CD14-positive monocyte (primary cell): ENCODE measurements around the gene PITPNM1. TPM values are rescaled to one million over a fixed set of nuclear protein-coding genes. Genes with fewer than 3 reads are reported as not detected.

Experiments
- DNase-seq, 3 donors: peaks; one replicate each; pipeline ENCODE4 v3.0.0-alpha.2; 2011 to 2022
- H2AFZ ChIP-seq: 2 replicates; pipeline ENCODE4 v1.6.0; 2012; ENCODE audit warnings: mild to moderate bottlenecking, low read depth, low read length, inconsistent platforms; ENCODE audit not compliant: insufficient read depth, poor library complexity, severe bottlenecking
- H3K27ac ChIP-seq, 2 donors: 1 replicate in 1 of 2; 2 replicates in 1 of 2; pipeline ENCODE4 v1.5.1; 2012 to 2013; ENCODE audit warnings: low read length in 2 of 2, control low read depth in 1 of 2, inconsistent platforms in 1 of 2, low read depth in 1 of 2, mild to moderate bottlenecking in 1 of 2
- H3K27me3 ChIP-seq, 2 donors: one replicate each; pipeline versions ENCODE4 v1.6.0 to v1.6.1; 2011 to 2013; ENCODE audit warnings: low read length in 2 of 2; ENCODE audit not compliant: control insufficient read depth in 2 of 2, insufficient read depth in 2 of 2
- H3K36me3 ChIP-seq, 2 donors: replicated peaks in 1 of 2; 1 replicate in 1 of 2; 2 replicates in 1 of 2; pipeline versions ENCODE4 v1.5.1 to v1.6.1; 2012 to 2013; ENCODE audit warnings: low read length in 2 of 2, control low read depth in 1 of 2, inconsistent platforms in 1 of 2, mild to moderate bottlenecking in 1 of 2; ENCODE audit not compliant: insufficient read depth in 2 of 2, control insufficient read depth in 1 of 2
- H3K4me1 ChIP-seq, 2 donors: 1 replicate in 1 of 2; 2 replicates in 1 of 2; pipeline versions ENCODE4 v1.5.1 to v1.6.1; 2012 to 2013; ENCODE audit warnings: low read length in 2 of 2, control low read depth in 1 of 2, inconsistent platforms in 1 of 2, mild to moderate bottlenecking in 1 of 2, moderate library complexity in 1 of 2; ENCODE audit not compliant: insufficient read depth in 2 of 2, control insufficient read depth in 1 of 2
- H3K4me2 ChIP-seq: replicated peaks from 2 replicates; pipeline ENCODE3; 2012; ENCODE audit warnings: low read length, moderate library complexity, mild to moderate bottlenecking; ENCODE audit not compliant: poor library complexity, severe bottlenecking; ENCODE audit errors: extremely low read depth
- H3K4me3 ChIP-seq, 3 experiments: fragments of 200-600 bp in 1 of 3; sonication (generic) in 1 of 3; replicated peaks in 1 of 3; 1 replicate in 2 of 3; 2 replicates in 1 of 3; pipeline ENCODE4 v1.5.1; 2011 to 2013; ENCODE audit warnings: low read length in 3 of 3, mild to moderate bottlenecking in 3 of 3, control low read depth in 2 of 3, low read depth in 2 of 3, inconsistent platforms in 1 of 3, moderate library complexity in 1 of 3
- H3K79me2 ChIP-seq: 2 replicates; pipeline ENCODE4 v1.6.0; 2012; ENCODE audit warnings: mild to moderate bottlenecking, control low read depth, inconsistent platforms, low read length, moderate library complexity; ENCODE audit not compliant: insufficient read depth
- H3K9ac ChIP-seq: 2 replicates; pipeline ENCODE4 v1.6.0; 2017; ENCODE audit warnings: low read length, mild to moderate bottlenecking; ENCODE audit not compliant: insufficient read depth, poor library complexity, severe bottlenecking
- H3K9me3 ChIP-seq, 2 donors: replicated peaks in 1 of 2; 1 replicate in 1 of 2; 2 replicates in 1 of 2; pipeline versions ENCODE4 v1.5.1 to v1.6.1; 2012 to 2013; ENCODE audit warnings: low read length in 2 of 2, control low read depth in 1 of 2; ENCODE audit not compliant: control insufficient read depth in 1 of 2, insufficient read depth in 1 of 2
- H4K20me1 ChIP-seq: 2 replicates; pipeline ENCODE4 v1.6.0; 2012; ENCODE audit warnings: mild to moderate bottlenecking, low read length, control low read depth, moderate library complexity; ENCODE audit not compliant: insufficient read depth
- H3K27ac Mint-ChIP-seq, 7 donors: one replicate each; pipeline ENCODE4 v1.8.0; 2020; ENCODE audit warnings: mild to moderate bottlenecking in 7 of 7, mixed read lengths in 7 of 7, moderate library complexity in 6 of 7, inconsistent platforms in 2 of 7
- H3K27me3 Mint-ChIP-seq, 3 donors: one replicate each; pipeline ENCODE4 v1.8.0; 2021 to 2022; ENCODE audit warnings: low read depth in 3 of 3, mild to moderate bottlenecking in 3 of 3, mixed read lengths in 3 of 3, moderate library complexity in 3 of 3, inconsistent platforms in 1 of 3
- H3K36me3 Mint-ChIP-seq, 2 donors: one replicate each; pipeline ENCODE4 v1.8.0; 2020; ENCODE audit warnings: mixed read lengths in 2 of 2, inconsistent platforms in 1 of 2, mild to moderate bottlenecking in 1 of 2
- H3K4me1 Mint-ChIP-seq: one replicate; pipeline ENCODE4 v1.8.0; 2020; ENCODE audit warnings: mild to moderate bottlenecking, mixed read lengths
- H3K4me3 Mint-ChIP-seq, 2 donors: one replicate each; pipeline ENCODE4 v1.8.0; 2020; ENCODE audit warnings: mild to moderate bottlenecking in 2 of 2, mixed read lengths in 2 of 2, moderate library complexity in 1 of 2
- H3K9me3 Mint-ChIP-seq, 7 donors: one replicate each; pipeline ENCODE4 v1.8.0; 2020 to 2022; ENCODE audit warnings: mixed read lengths in 7 of 7, mild to moderate bottlenecking in 6 of 7, moderate library complexity in 6 of 7, inconsistent platforms in 2 of 7
- WGBS: methylation state at CpG from one replicate; pipeline ENCODE4 v1.1.5; 2013; ENCODE audit warnings: missing lambda C conversion rate; ENCODE audit not compliant: insufficient coverage; 5-methylcytosine and 5-hydroxymethylcytosine counted together
- intact Hi-C, 2 donors: fragments of 100-400 bp; cut with micrococcal nuclease; formaldehyde crosslinking; loops; one replicate each; pipeline versions ENCODE4 v1.15.0 to v1.15.1; 2023
- polyA plus RNA-seq, 3 donors: library from polyadenylated mRNA; depleted of rRNA in 1 of 3; unstranded in 2 of 3; stranded (reverse) in 1 of 3; fragments of 300-500 nt in 2 of 3; fragments of >200 nt in 1 of 3; fragmentation: Illumina TruSeq in 2 of 3; gene quantifications; 1 replicate in 2 of 3; 2 replicates in 1 of 3; pipeline ENCODE4 v1.2.3, GENCODE V29; 2012 to 2021
- TF ChIP-seq, protein P1 (sequence below): fragments of 200-600 bp; IDR thresholded peaks from one replicate; pipeline ENCODE4 v1.8.0; 2022; ENCODE audit warnings: antibody characterized with exemption, mild to moderate bottlenecking

PITPNM1 gene
- polyA plus RNA-seq, 3 donors, result 11.7 to 122 (median 22.2) TPM

DNA sequence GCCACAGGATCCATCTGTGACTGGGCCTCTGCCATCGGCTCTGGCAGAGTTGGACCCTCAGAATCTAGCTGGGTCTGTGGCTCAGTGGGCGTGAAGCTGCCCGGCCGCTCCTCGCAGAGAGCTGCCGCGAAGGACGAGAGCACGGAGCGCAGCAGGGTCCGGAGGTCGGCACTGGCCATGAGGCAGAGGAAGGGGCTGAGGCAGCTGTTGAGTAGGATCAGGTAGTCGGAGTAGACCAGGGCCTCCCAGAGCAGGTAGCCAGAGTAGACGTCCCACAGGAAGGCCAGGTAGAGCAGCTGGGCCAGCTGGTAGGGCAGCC, 53.5 kb downstream of the PITPNM1 start:
- intact Hi-C loops, result no loop called here
- Histone ChIP-seq H3K9me3 (no peaks in the 10 kb centered on the region), H3K27me3 (no peaks in the 10 kb centered on the region), H3K36me3 (no peaks in the 10 kb centered on the region), H3K79me2 (no peaks in the 10 kb centered on the region), H3K4me2 (no peak overlapping the region), H2AFZ (no peak overlapping the region), H4K20me1 (no peaks in the 10 kb centered on the region), H3K9ac (no peak overlapping the region), H3K4me3 (no peak overlapping the region), H3K27ac (no peak overlapping the region), H3K4me1 (peaks cover 25 to 41% of the 10 kb centered on the region in 2 donors)
- Mint-ChIP-seq H3K4me1 (peaks cover 23% of the 10 kb centered on the region), H3K4me3 (no peak overlapping the region), H3K36me3 (no peaks in the 10 kb centered on the region), H3K27ac (no peak overlapping the region), H3K9me3 (no peaks in the 10 kb centered on the region), H3K27me3 (peaks cover 0 to 2% (median under 1%) of the 10 kb centered on the region in 3 donors)
- 96% methylated on average over 14 of the region's 14 CpGs for WGBS
- TF ChIP-seq, protein P1, sequence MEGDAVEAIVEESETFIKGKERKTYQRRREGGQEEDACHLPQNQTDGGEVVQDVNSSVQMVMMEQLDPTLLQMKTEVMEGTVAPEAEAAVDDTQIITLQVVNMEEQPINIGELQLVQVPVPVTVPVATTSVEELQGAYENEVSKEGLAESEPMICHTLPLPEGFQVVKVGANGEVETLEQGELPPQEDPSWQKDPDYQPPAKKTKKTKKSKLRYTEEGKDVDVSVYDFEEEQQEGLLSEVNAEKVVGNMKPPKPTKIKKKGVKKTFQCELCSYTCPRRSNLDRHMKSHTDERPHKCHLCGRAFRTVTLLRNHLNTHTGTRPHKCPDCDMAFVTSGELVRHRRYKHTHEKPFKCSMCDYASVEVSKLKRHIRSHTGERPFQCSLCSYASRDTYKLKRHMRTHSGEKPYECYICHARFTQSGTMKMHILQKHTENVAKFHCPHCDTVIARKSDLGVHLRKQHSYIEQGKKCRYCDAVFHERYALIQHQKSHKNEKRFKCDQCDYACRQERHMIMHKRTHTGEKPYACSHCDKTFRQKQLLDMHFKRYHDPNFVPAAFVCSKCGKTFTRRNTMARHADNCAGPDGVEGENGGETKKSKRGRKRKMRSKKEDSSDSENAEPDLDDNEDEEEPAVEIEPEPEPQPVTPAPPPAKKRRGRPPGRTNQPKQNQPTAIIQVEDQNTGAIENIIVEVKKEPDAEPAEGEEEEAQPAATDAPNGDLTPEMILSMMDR, result no peak
- no peak for DNase-seq

DNA sequence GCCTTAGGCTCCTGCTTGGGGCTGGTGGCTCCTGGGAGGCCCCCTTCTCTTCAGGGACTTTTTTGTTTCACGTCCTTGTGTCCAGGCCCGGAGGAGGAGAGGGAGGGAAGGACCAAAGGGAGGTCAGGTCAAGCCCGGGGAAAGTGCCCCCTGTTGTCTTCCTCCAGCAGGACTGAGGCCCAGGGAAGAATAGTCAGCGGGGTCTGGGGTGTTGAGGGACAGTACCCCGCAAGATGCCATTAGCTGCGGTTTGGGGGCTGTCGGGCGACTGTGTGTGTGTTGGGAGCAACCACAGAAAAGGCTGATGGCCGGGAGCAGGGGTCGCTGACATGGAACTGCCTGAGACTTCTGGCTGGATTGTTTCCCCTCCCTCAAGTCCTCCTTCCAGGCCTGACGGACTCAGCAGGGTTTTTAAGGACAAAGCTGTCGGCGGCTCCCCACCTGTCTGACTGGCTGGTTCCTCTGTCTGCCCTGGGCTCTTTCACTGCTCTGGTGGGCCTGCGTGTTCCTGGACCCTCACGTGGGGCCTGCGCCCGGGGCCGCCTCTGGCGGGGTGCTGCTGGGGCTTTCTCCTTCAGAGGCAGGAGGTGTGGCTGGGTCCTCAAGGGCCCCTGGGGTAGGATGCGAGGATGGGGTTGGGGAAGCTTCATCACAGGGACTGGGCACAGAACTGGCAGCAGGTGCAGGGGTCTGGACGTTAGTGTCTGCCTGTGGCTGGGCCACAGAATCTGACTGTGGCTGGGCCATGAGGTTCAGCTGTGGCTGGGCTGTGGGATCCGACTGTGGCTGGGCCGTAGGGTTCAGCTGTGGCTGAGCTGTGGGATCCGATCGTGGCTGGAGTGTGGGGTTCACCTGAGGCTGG, 54.1 kb downstream of the PITPNM1 start:
- Mint-ChIP-seq H3K36me3 (no peaks in the 10 kb centered on the region), H3K9me3 (no peaks in the 10 kb centered on the region), H3K27me3 (peaks cover 0 to 2% (median 2%) of the 10 kb centered on the region in 3 donors), H3K4me3 (no peak overlapping the region), H3K27ac (peak overlapping the region in 1 of 7 donors; percentile 63), H3K4me1 (peaks cover 23% of the 10 kb centered on the region)
- Histone ChIP-seq H3K4me3 (no peak overlapping the region), H3K4me1 (peaks cover 25 to 41% of the 10 kb centered on the region in 2 donors), H3K79me2 (no peaks in the 10 kb centered on the region), H4K20me1 (no peaks in the 10 kb centered on the region), H3K4me2 (no peak overlapping the region), H3K27ac (no peak overlapping the region), H3K9me3 (no peaks in the 10 kb centered on the region), H2AFZ (no peak overlapping the region), H3K27me3 (no peaks in the 10 kb centered on the region), H3K9ac (no peak overlapping the region), H3K36me3 (no peaks in the 10 kb centered on the region)
- TF ChIP-seq, protein P1, result no peak
- DNase-seq, result no peak
- intact Hi-C loops, result no loop called here
- WGBS, result 89% methylated on average over 19 of the region's 25 CpGs
